Ovary (tissue), 9 donors: ENCODE data around the gene PRAMEF33. TPM values are rescaled to one million over a fixed set of nuclear protein-coding genes. Genes with fewer than 3 reads are reported as not detected.
A peak's percentile ranks its signal among the peaks of the same experiment; 100 is the strongest.
"Not testable (repeated sequence)": the region's sequence is repeated elsewhere in the genome, so short reads cannot be mapped to it uniquely, and the experiment has no call there.

ENCODE experiments used
- DNase-seq, 5 donors: peaks; one replicate each; pipeline ENCODE4 v3.0.0-alpha.2; 2019 to 2020
- H3K27ac ChIP-seq, 2 donors: fragments of 200-600 bp; one replicate each; pipeline versions ENCODE4 v1.5.1 to v1.8.0; 2019 to 2022
- H3K27me3 ChIP-seq: fragments of 200-600 bp; one replicate; pipeline ENCODE4 v1.8.0; 2022
- H3K36me3 ChIP-seq: fragments of 200-600 bp; sonication (generic); one replicate; pipeline ENCODE4 v1.5.1; 2019
- H3K4me1 ChIP-seq: one replicate; pipeline ENCODE4 v1.8.1; 2013; ENCODE audit warnings: mild to moderate bottlenecking, moderate library complexity; ENCODE audit not compliant: insufficient read depth
- H3K4me3 ChIP-seq: fragments of 200-600 bp; sonication (generic); one replicate; pipeline ENCODE4 v1.5.1; 2017
- H3K9me3 ChIP-seq, 2 donors: fragments of 200-600 bp in 1 of 2; sonication (generic) in 1 of 2; one replicate each; pipeline versions ENCODE4 v1.5.1 to v1.8.1; 2013 to 2019; ENCODE audit warnings: mild to moderate bottlenecking in 1 of 2, moderate library complexity in 1 of 2
- WGBS, 3 donors: extraction: QIAGEN DNeasy Blood & Tissue Kit in 1 of 3; methylation state at CpG; one replicate each; pipeline versions ENCODE4 v1.1.5 to v1.1.7; 2013 to 2017; 5-methylcytosine and 5-hydroxymethylcytosine counted together
- intact Hi-C, 4 donors: fragments of 100-400 bp; cut with DNase I; formaldehyde crosslinking; loops; one replicate each; pipeline versions ENCODE4 v1.11.0 to v1.15.1; 2022 to 2023
- polyA plus RNA-seq, 2 donors: library from polyadenylated mRNA; stranded (reverse); fragments of 200-250 nt in 1 of 2; fragments of 350-450 nt in 1 of 2; fragmentation: Illumina TruSeq in 1 of 2; extraction: RNeasy Lipid Tissue Mini Kit (QIAGEN cat#74804) in 1 of 2; gene quantifications; one replicate each; pipeline ENCODE4 v1.2.3, GENCODE V29; 2013 to 2014
- small RNA-seq: library from RNA; depleted of rRNA; stranded (forward); fragments of <200 nt; gene quantifications from one replicate; pipeline ENCODE3, GENCODE V24; 2016
- total RNA-seq, 7 donors: library from RNA; depleted of rRNA in 2 of 7; stranded (reverse); fragments of >200 nt in 2 of 7; fragmentation: NEBNext Ultra II Directional in 3 of 7; extraction: Animal tissue kit (Norgen Biotek cat#: 25700) in 3 of 7; gene quantifications; one replicate each; pipeline versions ENCODE4 v1.1.0 to v1.2.4, GENCODE V29; 2016 to 2023
- TF ChIP-seq, protein P1 (sequence below), 3 donors: fragments of 450-650 bp in 2 of 3; fragments of 200-600 bp in 1 of 3; IDR thresholded peaks; one replicate each; pipeline versions ENCODE4 v1.5.1 to v1.8.0; 2016 to 2022; ENCODE audit warnings: antibody characterized with exemption in 3 of 3, mild to moderate bottlenecking in 1 of 3
- donor health status: DM: no; HTN: no; CAD: no; lungs with moderate emphysema.
- donor health status: DM: no; HTN: no; CAD: no.
- donor health status: Bipolar disorder and iron deficiency.
- donor health status: DM: yes; HTN: yes; CAD: no.
- donor health status: DM: no; HTN: no; CAD: no.
- donor health status: DM: yes; HTN: yes; CAD: no.

The PRAMEF33 gene
- total and polyA plus RNA-seq, 9 donors: not detected

GRCh38 chr1:13342496-13342895 lies 39.2 kb downstream of the PRAMEF33 start:
- H3K36me3 ChIP-seq, H3K27ac ChIP-seq, H3K9me3 ChIP-seq, H3K27me3 ChIP-seq, H3K4me1 ChIP-seq, H3K4me3 ChIP-seq, DNase-seq, intact Hi-C loops: not testable (repeated sequence)
- 55 to 83% (median 82%) methylated on average over 3 to 8 of the region's 8 CpGs for WGBS, 3 donors

DNA sequence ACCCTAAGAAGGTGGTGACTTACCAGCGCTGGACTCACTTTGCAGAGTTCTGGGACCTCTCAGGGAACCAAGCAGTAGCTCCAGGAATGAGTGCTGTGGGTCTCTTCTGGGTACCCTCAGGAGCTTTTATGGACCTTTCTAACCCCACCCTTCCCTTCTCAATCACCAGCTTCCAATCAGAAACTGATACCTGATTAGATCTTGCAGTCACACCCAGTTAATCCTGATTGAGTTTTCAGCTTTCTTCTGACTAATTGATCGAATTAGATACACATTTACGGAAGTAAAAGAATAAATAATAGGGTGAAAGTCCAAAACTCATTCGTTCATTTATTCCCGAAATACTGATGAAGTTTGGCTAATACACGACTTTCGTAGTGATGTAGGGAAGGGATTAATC lies 43.7 kb downstream of the PRAMEF33 start, which contains the start of gene PRAMEF14:
Gene PRAMEF14 (minus strand): TSS at position 101 of the 400 bp plus-strand sequence. CDS start 1,820 bp downstream, outside the sequence.
- H3K36me3 ChIP-seq, DNase-seq, intact Hi-C loops, H3K27ac ChIP-seq, H3K9me3 ChIP-seq, H3K4me3 ChIP-seq, H3K4me1 ChIP-seq, H3K27me3 ChIP-seq: not testable (repeated sequence)
- 75 to 80% (median 78%) methylated on average over 7 of the region's 7 CpGs for WGBS, 3 donors

DNA sequence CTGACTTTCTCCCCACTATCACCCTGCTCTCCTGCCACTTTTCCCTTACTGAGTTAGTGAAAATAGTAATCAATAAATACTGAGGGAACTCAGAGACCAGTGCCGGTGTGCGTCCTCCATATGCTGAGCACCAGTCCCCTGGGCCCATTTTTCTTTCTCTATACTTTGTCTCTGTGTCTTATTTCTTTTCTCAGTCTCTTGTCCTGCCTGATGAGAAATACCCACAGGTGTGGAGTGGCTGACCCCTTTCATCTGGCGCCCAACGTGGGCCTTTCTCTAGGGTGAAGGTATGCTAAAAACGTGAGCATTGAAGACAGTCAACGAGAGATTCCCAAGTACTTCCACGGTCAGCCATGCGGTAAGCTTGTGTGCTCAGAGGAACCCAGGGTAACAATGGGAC lies 50.1 kb downstream of the PRAMEF33 start:
- H3K4me1 ChIP-seq, DNase-seq, H3K36me3 ChIP-seq, intact Hi-C loops, H3K27ac ChIP-seq, H3K4me3 ChIP-seq, H3K27me3 ChIP-seq, H3K9me3 ChIP-seq: not testable (repeated sequence)
- 85 to 92% (median 88%) methylated on average over 8 of the region's 8 CpGs for WGBS, 3 donors

GRCh38 chr1:13354475-13354874 lies 51.1 kb downstream of the PRAMEF33 start:
- H3K27ac ChIP-seq, H3K36me3 ChIP-seq, H3K9me3 ChIP-seq, H3K4me1 ChIP-seq, DNase-seq, intact Hi-C loops, H3K27me3 ChIP-seq, H3K4me3 ChIP-seq: not testable (repeated sequence)
- WGBS, 3 donors: 4% methylated on average over 2 of the region's 9 CpGs; no CpG with 5 or more reads in 2 of the 3 donors

DNA sequence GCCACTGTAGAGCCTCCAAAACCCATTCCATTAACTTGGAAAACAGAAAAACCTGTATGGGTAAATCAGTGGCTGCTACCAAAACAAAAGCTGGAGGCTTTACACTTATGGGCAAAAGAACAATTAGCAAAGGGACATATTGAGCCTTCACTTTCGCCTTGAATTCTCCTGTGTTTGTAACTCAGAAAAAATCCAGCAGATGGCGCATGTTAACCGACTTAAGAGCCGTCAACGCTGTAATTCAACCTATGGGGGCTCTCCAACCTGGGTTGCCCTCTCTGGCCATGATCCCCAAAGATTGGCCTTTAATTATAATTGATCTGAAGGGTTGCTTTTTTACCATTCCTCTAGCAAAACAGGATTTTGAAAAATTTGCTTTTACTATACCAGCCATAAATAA lies 53.4 kb downstream of the PRAMEF33 start:
- H3K36me3 ChIP-seq, intact Hi-C loops, H3K4me1 ChIP-seq, H3K4me3 ChIP-seq, H3K27ac ChIP-seq, H3K9me3 ChIP-seq, H3K27me3 ChIP-seq: not testable (repeated sequence)
- TF ChIP-seq, protein P1, sequence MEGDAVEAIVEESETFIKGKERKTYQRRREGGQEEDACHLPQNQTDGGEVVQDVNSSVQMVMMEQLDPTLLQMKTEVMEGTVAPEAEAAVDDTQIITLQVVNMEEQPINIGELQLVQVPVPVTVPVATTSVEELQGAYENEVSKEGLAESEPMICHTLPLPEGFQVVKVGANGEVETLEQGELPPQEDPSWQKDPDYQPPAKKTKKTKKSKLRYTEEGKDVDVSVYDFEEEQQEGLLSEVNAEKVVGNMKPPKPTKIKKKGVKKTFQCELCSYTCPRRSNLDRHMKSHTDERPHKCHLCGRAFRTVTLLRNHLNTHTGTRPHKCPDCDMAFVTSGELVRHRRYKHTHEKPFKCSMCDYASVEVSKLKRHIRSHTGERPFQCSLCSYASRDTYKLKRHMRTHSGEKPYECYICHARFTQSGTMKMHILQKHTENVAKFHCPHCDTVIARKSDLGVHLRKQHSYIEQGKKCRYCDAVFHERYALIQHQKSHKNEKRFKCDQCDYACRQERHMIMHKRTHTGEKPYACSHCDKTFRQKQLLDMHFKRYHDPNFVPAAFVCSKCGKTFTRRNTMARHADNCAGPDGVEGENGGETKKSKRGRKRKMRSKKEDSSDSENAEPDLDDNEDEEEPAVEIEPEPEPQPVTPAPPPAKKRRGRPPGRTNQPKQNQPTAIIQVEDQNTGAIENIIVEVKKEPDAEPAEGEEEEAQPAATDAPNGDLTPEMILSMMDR (IDR thresholded peaks at IDR 0.05): peak in 1 of 3 donors; percentile 46
- DNase-seq: peak in 2 of 5 donors; percentile 15 to 18
- WGBS, 3 donors: 1 to 2% (median 2%) methylated on average over 5 of the region's 5 CpGs

Small RNAs within 50 kb of the gene (small RNA-seq; reads per million reads assigned to genes)
- not detected for gene RNU6-771P

Other genes with a start within 250 kb of the PRAMEF33 start
- gene PRAMEF27, start 247.0 kb upstream of the PRAMEF33 start, total RNA-seq: not detected
- gene PRAMEF27, start 247.0 kb upstream of the PRAMEF33 start, polyA plus RNA-seq: not detected
- gene HNRNPCL3, start 242.8 kb upstream of the PRAMEF33 start, total RNA-seq: not detected
- not detected for gene HNRNPCL3, start 242.8 kb upstream of the PRAMEF33 start, polyA plus RNA-seq
- not detected for gene PRAMEF25, start 232.8 kb upstream of the PRAMEF33 start, total RNA-seq
- gene PRAMEF25, start 232.8 kb upstream of the PRAMEF33 start, polyA plus RNA-seq: not detected
- not detected for gene HNRNPCL2, start 186.7 kb upstream of the PRAMEF33 start, total RNA-seq
- gene HNRNPCL2, start 186.7 kb upstream of the PRAMEF33 start, polyA plus RNA-seq: not detected
- not detected for gene PRAMEF26, start 147.5 kb upstream of the PRAMEF33 start, total RNA-seq
- gene PRAMEF26, start 147.5 kb upstream of the PRAMEF33 start, polyA plus RNA-seq: not detected
- not detected for gene HNRNPCL4, start 137.9 kb upstream of the PRAMEF33 start, total RNA-seq
- not detected for gene HNRNPCL4, start 137.9 kb upstream of the PRAMEF33 start, polyA plus RNA-seq
- gene PRAMEF9, start 131.7 kb upstream of the PRAMEF33 start, total RNA-seq: not detected
- gene PRAMEF9, start 131.7 kb upstream of the PRAMEF33 start, polyA plus RNA-seq: not detected
- gene PRAMEF13, start 102.1 kb upstream of the PRAMEF33 start, total RNA-seq: not detected
- not detected for gene PRAMEF13, start 102.1 kb upstream of the PRAMEF33 start, polyA plus RNA-seq
- not detected for gene PRAMEF18, start 77.4 kb upstream of the PRAMEF33 start, total RNA-seq
- not detected for gene PRAMEF18, start 77.4 kb upstream of the PRAMEF33 start, polyA plus RNA-seq
- not detected for gene PRAMEF5, start 49.3 kb upstream of the PRAMEF33 start, total RNA-seq
- gene PRAMEF5, start 49.3 kb upstream of the PRAMEF33 start, polyA plus RNA-seq: not detected
- gene PRAMEF8, start 18.4 kb upstream of the PRAMEF33 start, total RNA-seq: not detected
- not detected for gene PRAMEF8, start 18.4 kb upstream of the PRAMEF33 start, polyA plus RNA-seq
- gene PRAMEF15, start 12.0 kb downstream of the PRAMEF33 start, total RNA-seq: not detected
- gene PRAMEF15, start 12.0 kb downstream of the PRAMEF33 start, polyA plus RNA-seq: not detected
- gene PRAMEF14, start 43.6 kb downstream of the PRAMEF33 start, total RNA-seq: not detected
- not detected for gene PRAMEF14, start 43.6 kb downstream of the PRAMEF33 start, polyA plus RNA-seq
- not detected for gene PRAMEF19, start 68.4 kb downstream of the PRAMEF33 start, total RNA-seq
- gene PRAMEF19, start 68.4 kb downstream of the PRAMEF33 start, polyA plus RNA-seq: not detected
- gene PRAMEF17, start 86.1 kb downstream of the PRAMEF33 start, total RNA-seq: not detected
- not detected for gene PRAMEF17, start 86.1 kb downstream of the PRAMEF33 start, polyA plus RNA-seq
- gene PRAMEF20, start 106.9 kb downstream of the PRAMEF33 start, total RNA-seq: not detected
- gene PRAMEF20, start 106.9 kb downstream of the PRAMEF33 start, polyA plus RNA-seq: not detected
- under 1 TPM in 1 of 7 donors, not detected in 6; 0.10 TPM for gene LRRC38, start 210.5 kb downstream of the PRAMEF33 start, total RNA-seq
- gene LRRC38, start 210.5 kb downstream of the PRAMEF33 start, polyA plus RNA-seq: under 1 TPM; 0.27 to 0.44 TPM